Neutrophil (primary cell): ENCODE measurements around the gene AGTR1.

Source experiments
- H3K27ac ChIP-seq: fragments of 200-600 bp; sonication (generic); 2 replicates; pipeline ENCODE4 v1.5.1; 2016; ENCODE audit warnings: mild to moderate bottlenecking, moderate library complexity
- H3K27me3 ChIP-seq: fragments of 200-600 bp; sonication (generic); 2 replicates; pipeline ENCODE4 v1.6.0; 2016; ENCODE audit warnings: mild to moderate bottlenecking
- H3K36me3 ChIP-seq: fragments of 200-600 bp; sonication (generic); 2 replicates; pipeline ENCODE4 v1.5.1; 2017
- H3K4me1 ChIP-seq, 2 experiments: fragments of 200-600 bp in 1 of 2; sonication (generic) in 1 of 2; 1 replicate in 1 of 2; 2 replicates in 1 of 2; pipeline versions ENCODE4 v1.5.1 to v1.6.1; 2013 to 2016; ENCODE audit warnings: low read depth in 1 of 2, low read length in 1 of 2, mild to moderate bottlenecking in 1 of 2, moderate library complexity in 1 of 2; ENCODE audit not compliant: control insufficient read depth in 1 of 2, insufficient read depth in 1 of 2
- H3K4me3 ChIP-seq, 2 experiments: fragments of 200-600 bp in 1 of 2; sonication (generic) in 1 of 2; 1 replicate in 1 of 2; 2 replicates in 1 of 2; pipeline ENCODE4 v1.5.1; 2013 to 2016; ENCODE audit warnings: low read depth in 1 of 2, low read length in 1 of 2, mild to moderate bottlenecking in 1 of 2, moderate library complexity in 1 of 2
- H3K9me3 ChIP-seq: fragments of 200-600 bp; sonication (generic); 2 replicates; pipeline ENCODE4 v1.5.1; 2016
- CTCF ChIP-seq: fragments of 200-600 bp; sonication (generic); IDR thresholded peaks from 2 replicates; pipeline ENCODE4 v1.5.1; 2016; ENCODE audit warnings: antibody characterized with exemption

The AGTR1 gene

GRCh38 chr3:148659512-148659911 lies 38.2 kb upstream of the AGTR1 start:
- no peak for TF ChIP-seq CTCF
- peaks cover 38% of the 10 kb centered on the region for H3K27me3 ChIP-seq
- no peaks in the 10 kb centered on the region for H3K4me1 ChIP-seq
- no peak overlapping the region for H3K4me3 ChIP-seq
- H3K36me3 ChIP-seq: no peaks in the 10 kb centered on the region
- no peak overlapping the region for H3K27ac ChIP-seq
- H3K9me3 ChIP-seq: no peaks in the 10 kb centered on the region

GRCh38 chr3:148680289-148680688 lies 17.4 kb upstream of the AGTR1 start:
- H3K4me1 ChIP-seq: no peaks in the 10 kb centered on the region
- no peaks in the 10 kb centered on the region for H3K36me3 ChIP-seq
- TF ChIP-seq CTCF: no peak
- peaks cover 68% of the 10 kb centered on the region for H3K27me3 ChIP-seq
- no peak overlapping the region for H3K27ac ChIP-seq
- no peak overlapping the region for H3K4me3 ChIP-seq
- H3K9me3 ChIP-seq: no peaks in the 10 kb centered on the region

GRCh38 chr3:148681080-148681479 lies 16.6 kb upstream of the AGTR1 start:
- H3K4me3 ChIP-seq: no peak overlapping the region
- no peak overlapping the region for H3K27ac ChIP-seq
- H3K36me3 ChIP-seq: no peaks in the 10 kb centered on the region
- H3K4me1 ChIP-seq: no peaks in the 10 kb centered on the region
- no peak for TF ChIP-seq CTCF
- H3K27me3 ChIP-seq: peaks cover 74% of the 10 kb centered on the region
- H3K9me3 ChIP-seq: no peaks in the 10 kb centered on the region

- no peak for TF ChIP-seq CTCF
- no peaks in the 10 kb centered on the region for H3K36me3 ChIP-seq
Measured at GRCh38 chr3:148682997-148683396, 14.7 kb upstream of the AGTR1 start.

GRCh38 chr3:148694116-148694515 lies 3.6 kb upstream of the AGTR1 start:
- H3K9me3 ChIP-seq: no peaks in the 10 kb centered on the region
- TF ChIP-seq CTCF: no peak
- peaks cover 6 to 7% of the 10 kb centered on the region in 2 experiments for H3K4me1 ChIP-seq
- H3K4me3 ChIP-seq: no peak overlapping the region
- H3K36me3 ChIP-seq: no peaks in the 10 kb centered on the region
- H3K27ac ChIP-seq: no peak overlapping the region
- H3K27me3 ChIP-seq: peaks cover 63% of the 10 kb centered on the region

More at GRCh38 chr3:148682997-148683396, 14.7 kb upstream of the AGTR1 start:
- Histone ChIP-seq H3K4me1 (no peaks in the 10 kb centered on the region), H3K27ac (no peak overlapping the region), H3K4me3 (no peak overlapping the region), H3K27me3 (peaks cover 80% of the 10 kb centered on the region), H3K9me3 (no peaks in the 10 kb centered on the region)
